ENCODE measurements around the gene GLCE. TPM values are rescaled to one million over a fixed set of nuclear protein-coding genes. Genes with fewer than 3 reads are reported as not detected.

The GLCE gene
- total and polyA plus RNA-seq, 9 of the 15 experiments (the other 6 are each of a cell fraction or from before 2014, with no cell fraction given): 4.6 to 12.3 (median 10.6) TPM

- TF ChIP-seq ATF7 (IDR thresholded peaks at IDR 0.05): peak; percentile 53; the same call in 1 of the 2 replicates
- TF ChIP-seq SMARCA4 (IDR thresholded peaks at IDR 0.05): peak; percentile 78; the same call in 1 of the 2 replicates
- TF ChIP-seq KDM5B (IDR thresholded peaks at IDR 0.05; ENCODE audit: insufficient replicate concordance, low read depth, low read length): no peak
- TF ChIP-seq, protein P1, sequence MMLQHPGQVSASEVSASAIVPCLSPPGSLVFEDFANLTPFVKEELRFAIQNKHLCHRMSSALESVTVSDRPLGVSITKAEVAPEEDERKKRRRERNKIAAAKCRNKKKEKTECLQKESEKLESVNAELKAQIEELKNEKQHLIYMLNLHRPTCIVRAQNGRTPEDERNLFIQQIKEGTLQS (IDR thresholded peaks at IDR 0.05): peak; percentile 81
- TF ChIP-seq, protein P1 (CRISPR knock-in tag; conservative IDR thresholded peaks at IDR 0.05): no peak
- TF ChIP-seq ZNF512 (tag; IDR thresholded peaks at IDR 0.05): peak; percentile 68
- TF ChIP-seq HOXB6 (CRISPR knock-in tag; IDR thresholded peaks at IDR 0.05; ENCODE audit: borderline replicate concordance): no peak
- TF ChIP-seq CEBPG (CRISPR knock-in tag; IDR thresholded peaks at IDR 0.05): peak; percentile 56; the same call in 1 of the 2 replicates
- TF ChIP-seq CEBPG (tag; conservative IDR thresholded peaks at IDR 0.05 in 1 of 2, IDR thresholded peaks at IDR 0.05 in 1 of 2): peak; percentile 66 to 89
- TF ChIP-seq TRIM24 (IDR thresholded peaks at IDR 0.05): peak; percentile 82 to 93; a peak in 2 of 4 replicates
- peak; percentile 83; the same call in 1 of the 2 replicates for TF ChIP-seq ZEB2 (IDR thresholded peaks at IDR 0.05)
- TF ChIP-seq ELK3 (CRISPR knock-in tag; IDR thresholded peaks at IDR 0.05): no peak
- no peak for TF ChIP-seq ZFP30 (CRISPR knock-in tag; IDR thresholded peaks at IDR 0.05; ENCODE audit: borderline replicate concordance)
- TF ChIP-seq ZNF175 (CRISPR knock-in tag; IDR thresholded peaks at IDR 0.05; ENCODE audit: low read depth): peak; percentile 54; the same call in 1 of the 2 replicates
- peak; percentile 66; the same call in 1 of the 2 replicates for TF ChIP-seq JUND (IDR thresholded peaks at IDR 0.05; ENCODE audit: borderline replicate concordance, low read depth, low read length)
- TF ChIP-seq JUND (tag; IDR thresholded peaks at IDR 0.05; ENCODE audit: borderline replicate concordance, low read depth, low read length): no peak; the same call in 2 of the 3 replicates
- TF ChIP-seq ZNF778 (CRISPR knock-in tag; IDR thresholded peaks at IDR 0.05): no peak
- TF ChIP-seq, protein P2, sequence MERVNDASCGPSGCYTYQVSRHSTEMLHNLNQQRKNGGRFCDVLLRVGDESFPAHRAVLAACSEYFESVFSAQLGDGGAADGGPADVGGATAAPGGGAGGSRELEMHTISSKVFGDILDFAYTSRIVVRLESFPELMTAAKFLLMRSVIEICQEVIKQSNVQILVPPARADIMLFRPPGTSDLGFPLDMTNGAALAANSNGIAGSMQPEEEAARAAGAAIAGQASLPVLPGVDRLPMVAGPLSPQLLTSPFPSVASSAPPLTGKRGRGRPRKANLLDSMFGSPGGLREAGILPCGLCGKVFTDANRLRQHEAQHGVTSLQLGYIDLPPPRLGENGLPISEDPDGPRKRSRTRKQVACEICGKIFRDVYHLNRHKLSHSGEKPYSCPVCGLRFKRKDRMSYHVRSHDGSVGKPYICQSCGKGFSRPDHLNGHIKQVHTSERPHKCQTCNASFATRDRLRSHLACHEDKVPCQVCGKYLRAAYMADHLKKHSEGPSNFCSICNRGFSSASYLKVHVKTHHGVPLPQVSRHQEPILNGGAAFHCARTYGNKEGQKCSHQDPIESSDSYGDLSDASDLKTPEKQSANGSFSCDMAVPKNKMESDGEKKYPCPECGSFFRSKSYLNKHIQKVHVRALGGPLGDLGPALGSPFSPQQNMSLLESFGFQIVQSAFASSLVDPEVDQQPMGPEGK (CRISPR knock-in tag; IDR thresholded peaks at IDR 0.05; ENCODE audit: borderline replicate concordance): 0 out of 2 replicates have a peak, but pooled peaks have one; percentile 44
- TF ChIP-seq ZNF584 (CRISPR knock-in tag; IDR thresholded peaks at IDR 0.05; ENCODE audit: low read depth): 0 out of 2 replicates have a peak, but pooled peaks have one; percentile 63
- peak; percentile 74; the same call in 1 of the 2 replicates for TF ChIP-seq ETV1 (tag; conservative IDR thresholded peaks at IDR 0.05; ENCODE audit: low read depth)
These were observed 4.6 kb downstream of the GLCE start (continued) for GRCh38 chr15:69164807-69165636.
